ENCODE results near the gene SCYGR3. TPM values are rescaled to one million over a fixed set of nuclear protein-coding genes. Genes with fewer than 3 reads are reported as not detected.

The SCYGR3 gene
- total and polyA plus RNA-seq, 2 experiments from 2014 or later = not detected

GRCh38 chr2:227632827-227633226 lies 18.2 kb upstream of the SCYGR3 start:
- Histone ChIP-seq H3K27ac (no peak overlapping the region), H3K9me3 (ENCODE audit: low read depth) (no peaks in the 10 kb centered on the region), H3K27me3 (no peaks in the 10 kb centered on the region), H3K36me3 (no peaks in the 10 kb centered on the region), H3K4me1 (ENCODE audit: low read depth) (no peaks in the 10 kb centered on the region), H3K4me3 (no peak overlapping the region)
- TF ChIP-seq, protein P1, sequence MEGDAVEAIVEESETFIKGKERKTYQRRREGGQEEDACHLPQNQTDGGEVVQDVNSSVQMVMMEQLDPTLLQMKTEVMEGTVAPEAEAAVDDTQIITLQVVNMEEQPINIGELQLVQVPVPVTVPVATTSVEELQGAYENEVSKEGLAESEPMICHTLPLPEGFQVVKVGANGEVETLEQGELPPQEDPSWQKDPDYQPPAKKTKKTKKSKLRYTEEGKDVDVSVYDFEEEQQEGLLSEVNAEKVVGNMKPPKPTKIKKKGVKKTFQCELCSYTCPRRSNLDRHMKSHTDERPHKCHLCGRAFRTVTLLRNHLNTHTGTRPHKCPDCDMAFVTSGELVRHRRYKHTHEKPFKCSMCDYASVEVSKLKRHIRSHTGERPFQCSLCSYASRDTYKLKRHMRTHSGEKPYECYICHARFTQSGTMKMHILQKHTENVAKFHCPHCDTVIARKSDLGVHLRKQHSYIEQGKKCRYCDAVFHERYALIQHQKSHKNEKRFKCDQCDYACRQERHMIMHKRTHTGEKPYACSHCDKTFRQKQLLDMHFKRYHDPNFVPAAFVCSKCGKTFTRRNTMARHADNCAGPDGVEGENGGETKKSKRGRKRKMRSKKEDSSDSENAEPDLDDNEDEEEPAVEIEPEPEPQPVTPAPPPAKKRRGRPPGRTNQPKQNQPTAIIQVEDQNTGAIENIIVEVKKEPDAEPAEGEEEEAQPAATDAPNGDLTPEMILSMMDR (IDR thresholded peaks at IDR 0.05; ENCODE audit: low read depth, low read length) = no peak
- no peak for DNase-seq (ENCODE audit: low read depth in 1 of 2, low spot score in 1 of 2)

- Histone ChIP-seq H3K27me3 (no peaks in the 10 kb centered on the region), H3K4me3 (no peak overlapping the region), H3K27ac (no peak overlapping the region), H3K4me1 (ENCODE audit: low read depth) (no peaks in the 10 kb centered on the region), H3K36me3 (no peaks in the 10 kb centered on the region), H3K9me3 (ENCODE audit: low read depth) (no peaks in the 10 kb centered on the region)
- DNase-seq (ENCODE audit: low read depth in 1 of 2, low spot score in 1 of 2) = no peak
- TF ChIP-seq, protein P1 (IDR thresholded peaks at IDR 0.05; ENCODE audit: low read depth, low read length) = no peak
Observed at GRCh38 chr2:227630322-227630721, 15.7 kb upstream of the SCYGR3 start.

DNA sequence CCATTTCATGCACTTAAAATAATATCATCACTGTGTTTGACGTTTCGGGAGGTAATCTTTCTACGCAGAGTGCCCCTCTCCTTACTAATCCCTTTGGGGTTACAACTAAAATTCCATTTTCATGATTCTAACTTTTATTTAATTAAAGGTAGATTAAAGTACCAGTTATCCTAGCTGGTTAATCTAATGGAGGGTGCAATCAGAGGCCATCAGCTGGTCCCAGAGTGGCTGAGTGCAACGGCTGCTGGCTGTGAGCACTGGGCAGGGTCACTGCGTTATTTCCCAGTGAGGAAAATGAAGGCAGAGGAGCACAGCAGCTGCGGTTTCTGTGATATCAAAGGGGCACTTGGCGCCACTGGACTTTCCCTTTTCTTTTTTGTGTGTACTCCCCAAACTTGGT lies 14.8 kb upstream of the SCYGR3 start:
- Histone ChIP-seq H3K36me3 (no peaks in the 10 kb centered on the region), H3K27me3 (no peaks in the 10 kb centered on the region), H3K4me3 (no peak overlapping the region), H3K27ac (no peak overlapping the region), H3K4me1 (ENCODE audit: low read depth) (no peaks in the 10 kb centered on the region), H3K9me3 (ENCODE audit: low read depth) (no peaks in the 10 kb centered on the region)
- TF ChIP-seq, protein P1 (IDR thresholded peaks at IDR 0.05; ENCODE audit: low read depth, low read length) = no peak
- DNase-seq (ENCODE audit: low read depth in 1 of 2, low spot score in 1 of 2) = no peak

GRCh38 chr2:227627769-227628168 lies 13.1 kb upstream of the SCYGR3 start:
- Histone ChIP-seq H3K4me3 (no peak overlapping the region), H3K27ac (no peak overlapping the region), H3K27me3 (no peaks in the 10 kb centered on the region), H3K36me3 (no peaks in the 10 kb centered on the region), H3K4me1 (ENCODE audit: low read depth) (no peaks in the 10 kb centered on the region), H3K9me3 (ENCODE audit: low read depth) (no peaks in the 10 kb centered on the region)
- no peak for DNase-seq (ENCODE audit: low read depth in 1 of 2, low spot score in 1 of 2)
- TF ChIP-seq, protein P1 (IDR thresholded peaks at IDR 0.05; ENCODE audit: low read depth, low read length) = no peak

DNA sequence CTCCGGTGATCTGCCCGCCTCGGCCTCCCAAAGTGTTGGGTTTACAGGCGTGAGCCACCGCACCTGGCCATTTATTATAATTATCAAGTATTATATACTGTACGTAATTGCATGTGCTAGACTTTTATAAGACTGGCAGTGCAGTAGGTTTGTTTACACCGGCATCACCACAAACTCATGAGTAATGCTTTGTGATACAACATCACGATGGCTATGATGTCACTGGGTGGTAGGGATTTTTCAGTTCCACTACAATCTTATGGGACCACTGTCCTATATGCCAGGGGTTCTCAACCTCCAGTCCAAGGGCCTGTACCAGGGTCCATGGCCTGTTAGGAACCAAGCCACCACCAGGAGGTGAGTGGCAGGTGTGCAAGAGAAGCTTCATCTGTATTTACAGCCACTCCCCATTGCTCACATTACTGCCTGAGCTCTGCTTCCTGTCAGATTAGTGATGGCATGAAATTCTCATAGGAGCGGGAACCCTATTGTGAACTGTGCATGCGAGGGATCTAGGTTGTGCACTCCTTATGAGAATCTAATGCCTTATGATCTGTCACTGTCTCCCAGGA lies 12.0 kb upstream of the SCYGR3 start:
- no peak for DNase-seq (ENCODE audit: low read depth in 1 of 2, low spot score in 1 of 2)
- no peaks in the 10 kb centered on the region for H3K9me3 ChIP-seq (ENCODE audit: low read depth)
- no peak overlapping the region for H3K4me3 ChIP-seq
- H3K36me3 ChIP-seq = no peaks in the 10 kb centered on the region
- H3K4me1 ChIP-seq (ENCODE audit: low read depth) = no peaks in the 10 kb centered on the region
- TF ChIP-seq, protein P1 (IDR thresholded peaks at IDR 0.05; ENCODE audit: low read depth, low read length) = no peak
- H3K27ac ChIP-seq = no peak overlapping the region
- no peaks in the 10 kb centered on the region for H3K27me3 ChIP-seq

Measured in cardiac muscle cell (in vitro differentiated cells and primary cell).